Activated naive CD8-positive, alpha-beta T cell (primary cell): ENCODE data around the gene FN3K.

ENCODE experiments used
- H3K27ac Mint-ChIP-seq: one replicate; pipeline ENCODE4 v1.8.0; 2021; ENCODE audit warnings: mixed read lengths
- H3K27me3 Mint-ChIP-seq: one replicate; pipeline ENCODE4 v1.8.0; 2021; ENCODE audit warnings: mixed read lengths
- H3K36me3 Mint-ChIP-seq: one replicate; pipeline ENCODE4 v1.8.0; 2021; ENCODE audit warnings: mixed read lengths
- H3K4me1 Mint-ChIP-seq: one replicate; pipeline ENCODE4 v1.8.0; 2021; ENCODE audit warnings: low read depth, mixed read lengths
- H3K4me3 Mint-ChIP-seq: one replicate; pipeline ENCODE4 v1.8.0; 2021; ENCODE audit warnings: mild to moderate bottlenecking, mixed read lengths
- H3K9me3 Mint-ChIP-seq: one replicate; pipeline ENCODE4 v1.8.0; 2021; ENCODE audit warnings: low read depth, mixed read lengths

FN3K gene

DNA sequence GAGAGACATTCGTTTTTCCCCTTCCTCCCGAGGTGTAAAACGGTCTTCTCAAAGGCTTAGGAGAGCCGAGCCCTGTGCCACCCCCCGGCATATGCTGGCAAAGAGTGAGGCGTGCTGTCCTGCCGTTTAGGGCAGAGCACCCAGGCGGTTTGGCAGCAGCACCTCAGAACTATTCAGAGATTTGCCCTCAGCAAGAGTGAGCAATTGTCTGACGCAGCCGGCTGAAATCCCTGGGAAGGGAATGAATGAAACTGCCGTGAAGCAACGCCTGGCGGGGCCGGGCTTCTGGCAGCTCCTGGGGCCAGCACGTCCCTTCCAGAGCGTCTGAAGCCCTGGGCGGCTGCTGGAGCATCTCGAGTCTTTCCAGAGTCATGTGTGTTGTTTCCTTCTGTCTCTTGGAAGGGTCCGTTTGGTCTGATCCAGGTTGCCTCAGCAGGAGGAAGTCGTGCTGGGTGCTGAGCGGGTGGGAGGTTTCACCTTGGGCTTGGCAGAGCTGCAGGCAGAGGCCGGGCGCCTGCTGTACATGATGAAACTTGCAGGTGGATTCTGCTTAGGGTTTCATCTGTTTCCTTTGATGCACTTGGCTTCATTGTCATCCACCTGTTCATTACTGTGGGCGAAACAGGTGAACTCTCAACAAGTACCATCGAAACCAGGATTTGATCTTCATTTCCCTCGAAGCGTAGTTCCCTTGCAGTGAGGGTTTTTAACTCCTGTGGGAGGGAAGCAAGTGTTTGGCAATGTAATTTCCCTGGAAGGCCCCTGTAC is 51.9 kb downstream of the FN3K start:
- Mint-ChIP-seq H3K9me3 (no peaks in the 10 kb centered on the region), H3K4me3 (no peak overlapping the region), H3K27me3 (no peaks in the 10 kb centered on the region), H3K36me3 (no peaks in the 10 kb centered on the region), H3K4me1 (no peaks in the 10 kb centered on the region), H3K27ac (no peak overlapping the region)

GRCh38 chr17:82788206-82789001 is 53.0 kb downstream of the FN3K start:
- H3K27me3 Mint-ChIP-seq, result no peaks in the 10 kb centered on the region
- no peak overlapping the region for H3K27ac Mint-ChIP-seq
- H3K4me3 Mint-ChIP-seq, result no peak overlapping the region
- no peaks in the 10 kb centered on the region for H3K36me3 Mint-ChIP-seq
- no peaks in the 10 kb centered on the region for H3K9me3 Mint-ChIP-seq
- peaks cover 3% of the 10 kb centered on the region for H3K4me1 Mint-ChIP-seq

DNA sequence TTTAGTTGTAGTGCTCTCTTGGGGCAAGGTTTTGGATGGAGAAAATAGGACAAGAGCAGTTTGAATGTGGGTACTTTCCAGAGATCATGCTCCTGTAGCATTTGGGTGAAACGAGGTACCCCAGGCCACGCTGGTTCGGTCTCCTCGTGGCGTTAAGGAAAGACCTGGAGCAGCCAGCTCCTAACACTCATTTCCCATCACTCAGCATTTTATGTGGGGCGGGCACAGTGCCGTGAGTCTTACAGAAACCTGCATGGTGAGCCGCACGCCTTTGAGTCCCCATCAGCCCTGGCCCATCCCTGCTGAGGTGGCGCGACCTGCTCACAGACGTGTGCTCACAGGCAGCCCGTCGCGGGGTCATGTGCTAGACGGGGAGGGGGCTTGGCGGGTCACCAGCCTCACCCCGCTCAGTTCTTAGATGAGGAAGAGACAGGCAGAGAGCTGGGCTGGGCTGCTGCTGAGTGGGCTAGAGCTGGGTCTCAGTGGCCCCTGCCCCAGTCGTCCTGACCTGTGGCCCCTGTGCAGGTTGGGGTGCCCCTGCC is 53.7 kb downstream of the FN3K start:
- Mint-ChIP-seq H3K4me3 (no peak overlapping the region), H3K36me3 (no peaks in the 10 kb centered on the region), H3K27me3 (no peaks in the 10 kb centered on the region), H3K27ac (no peak overlapping the region), H3K9me3 (no peaks in the 10 kb centered on the region), H3K4me1 (peaks cover 3% of the 10 kb centered on the region)

DNA sequence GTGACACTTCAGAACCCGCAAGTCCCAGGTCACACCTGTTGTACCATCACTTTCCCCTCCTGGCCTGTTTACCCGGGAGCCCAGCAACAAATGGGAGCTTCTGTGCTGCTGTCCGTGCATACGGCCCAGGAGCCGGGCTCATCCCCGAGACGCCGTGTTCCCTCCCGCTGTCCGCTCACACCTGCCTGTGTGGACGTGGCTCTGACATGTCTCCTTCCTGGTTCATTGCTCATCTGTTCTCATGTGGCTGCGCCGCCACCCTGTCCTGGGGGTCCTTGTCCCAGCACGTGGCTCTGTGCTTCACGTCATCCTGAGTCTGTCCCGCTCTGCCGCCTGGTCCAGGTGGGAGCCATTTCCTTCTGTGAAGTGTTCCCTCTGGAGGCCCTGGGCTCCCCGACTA is 54.4 kb downstream of the FN3K start:
- H3K4me1 Mint-ChIP-seq, result peaks cover 3% of the 10 kb centered on the region
- H3K36me3 Mint-ChIP-seq, result no peaks in the 10 kb centered on the region
- no peak overlapping the region for H3K27ac Mint-ChIP-seq
- no peaks in the 10 kb centered on the region for H3K27me3 Mint-ChIP-seq
- H3K4me3 Mint-ChIP-seq, result no peak overlapping the region
- no peaks in the 10 kb centered on the region for H3K9me3 Mint-ChIP-seq

GRCh38 chr17:82790391-82790790 is 55.0 kb downstream of the FN3K start:
- no peaks in the 10 kb centered on the region for H3K36me3 Mint-ChIP-seq

GRCh38 chr17:82791532-82791931 is 56.1 kb downstream of the FN3K start:
- no peaks in the 10 kb centered on the region for H3K27me3 Mint-ChIP-seq
- no peaks in the 10 kb centered on the region for H3K9me3 Mint-ChIP-seq
- H3K27ac Mint-ChIP-seq, result no peak overlapping the region
- H3K4me1 Mint-ChIP-seq, result peaks cover 3% of the 10 kb centered on the region
- no peaks in the 10 kb centered on the region for H3K36me3 Mint-ChIP-seq
- no peak overlapping the region for H3K4me3 Mint-ChIP-seq

More at GRCh38 chr17:82790391-82790790, 55.0 kb downstream of the FN3K start:
- Mint-ChIP-seq H3K4me3 (no peak overlapping the region), H3K9me3 (no peaks in the 10 kb centered on the region), H3K27ac (no peak overlapping the region), H3K4me1 (peaks cover 3% of the 10 kb centered on the region), H3K27me3 (no peaks in the 10 kb centered on the region)

DNA sequence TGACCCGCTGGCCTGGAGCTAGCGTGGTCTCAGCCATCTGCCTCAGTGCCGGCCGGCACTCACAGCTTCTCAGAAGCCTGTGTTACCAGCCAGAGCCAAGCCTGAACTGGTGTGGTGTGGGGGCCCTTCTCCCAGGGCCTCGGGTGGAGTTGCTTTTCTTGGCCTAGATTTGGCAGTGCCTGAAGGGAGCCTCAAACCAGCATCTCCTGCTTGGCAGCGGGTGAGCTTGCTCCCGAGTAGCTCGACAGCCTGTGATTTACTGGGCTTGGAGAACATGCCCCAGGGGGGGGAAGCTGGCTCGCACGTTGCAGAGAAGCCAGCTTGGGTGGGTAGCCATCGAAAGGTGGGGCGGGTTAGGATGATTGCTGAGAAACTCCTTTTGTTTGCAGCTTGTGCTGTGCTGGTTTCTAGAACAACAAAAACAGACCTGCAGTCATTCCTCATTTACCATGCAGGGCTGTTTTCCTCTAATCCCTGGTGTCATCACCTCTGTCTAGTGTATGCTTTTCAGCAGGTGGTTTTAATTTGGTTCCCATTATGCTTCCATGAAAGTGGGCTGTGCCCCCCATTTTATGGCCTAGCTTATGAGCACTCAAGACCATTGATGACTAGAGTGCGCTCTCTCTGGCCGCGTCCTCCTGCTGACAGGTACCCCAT is 58.7 kb downstream of the FN3K start:
- Mint-ChIP-seq H3K4me3 (no peak overlapping the region), H3K27ac (no peak overlapping the region), H3K4me1 (peaks cover 3% of the 10 kb centered on the region), H3K9me3 (no peaks in the 10 kb centered on the region), H3K27me3 (no peaks in the 10 kb centered on the region), H3K36me3 (no peaks in the 10 kb centered on the region)

GRCh38 chr17:82794781-82795482 is 59.5 kb downstream of the FN3K start:
- H3K27ac Mint-ChIP-seq, result no peak overlapping the region
- no peak overlapping the region for H3K4me3 Mint-ChIP-seq
- H3K4me1 Mint-ChIP-seq, result peaks cover 3% of the 10 kb centered on the region
- no peaks in the 10 kb centered on the region for H3K27me3 Mint-ChIP-seq
- H3K9me3 Mint-ChIP-seq, result no peaks in the 10 kb centered on the region
- H3K36me3 Mint-ChIP-seq, result no peaks in the 10 kb centered on the region

DNA sequence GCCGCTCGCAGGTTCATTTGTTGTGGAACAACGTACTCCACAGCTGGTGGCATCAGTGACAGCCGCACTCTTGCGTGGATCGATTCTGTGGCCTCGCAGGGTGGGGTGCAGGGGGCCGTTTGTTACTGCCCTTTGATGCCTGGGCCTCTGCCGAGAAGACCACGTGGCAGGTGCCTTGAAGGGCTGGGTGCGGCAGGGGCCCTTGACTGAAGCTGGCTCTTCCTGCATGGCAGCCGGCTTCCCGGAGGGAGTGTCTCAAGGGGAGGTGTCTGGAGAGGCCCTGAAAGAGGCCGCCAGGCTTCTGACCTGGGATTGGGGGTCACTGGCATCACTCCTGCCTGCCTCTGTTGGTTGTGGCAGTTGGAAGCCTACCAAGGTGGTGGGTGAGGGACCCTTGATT is 60.2 kb downstream of the FN3K start:
- Mint-ChIP-seq H3K27me3 (no peaks in the 10 kb centered on the region), H3K4me1 (peaks cover 3% of the 10 kb centered on the region)

DNA sequence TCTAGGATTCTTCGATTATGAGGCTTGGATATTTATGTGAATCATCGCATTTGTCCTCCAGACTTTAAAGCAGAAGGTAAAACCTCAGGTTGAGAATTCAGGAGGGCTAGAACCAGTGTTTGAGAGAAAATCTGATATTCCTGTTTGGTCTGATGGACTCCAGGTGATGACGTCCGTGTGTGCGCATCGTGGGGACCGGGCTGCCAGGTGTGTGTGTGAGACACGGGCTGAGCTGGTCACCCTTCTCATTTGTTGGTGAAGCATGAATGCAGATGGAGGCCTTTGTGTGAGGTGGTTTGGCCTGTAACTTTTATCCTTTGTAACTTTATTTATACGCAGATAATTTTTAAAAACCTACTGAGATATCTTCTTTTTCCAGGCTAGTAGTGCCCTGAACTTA is 61.6 kb downstream of the FN3K start:
- Mint-ChIP-seq H3K9me3 (no peaks in the 10 kb centered on the region), H3K27ac (no peak overlapping the region), H3K36me3 (peaks cover 2% of the 10 kb centered on the region), H3K27me3 (no peaks in the 10 kb centered on the region), H3K4me3 (no peak overlapping the region), H3K4me1 (peaks cover 3% of the 10 kb centered on the region)

More for the DNA sequence above, 60.2 kb downstream of the FN3K start:
- no peak overlapping the region for H3K4me3 Mint-ChIP-seq
- H3K27ac Mint-ChIP-seq, result no peak overlapping the region
- H3K36me3 Mint-ChIP-seq, result no peaks in the 10 kb centered on the region
- H3K9me3 Mint-ChIP-seq, result no peaks in the 10 kb centered on the region

DNA sequence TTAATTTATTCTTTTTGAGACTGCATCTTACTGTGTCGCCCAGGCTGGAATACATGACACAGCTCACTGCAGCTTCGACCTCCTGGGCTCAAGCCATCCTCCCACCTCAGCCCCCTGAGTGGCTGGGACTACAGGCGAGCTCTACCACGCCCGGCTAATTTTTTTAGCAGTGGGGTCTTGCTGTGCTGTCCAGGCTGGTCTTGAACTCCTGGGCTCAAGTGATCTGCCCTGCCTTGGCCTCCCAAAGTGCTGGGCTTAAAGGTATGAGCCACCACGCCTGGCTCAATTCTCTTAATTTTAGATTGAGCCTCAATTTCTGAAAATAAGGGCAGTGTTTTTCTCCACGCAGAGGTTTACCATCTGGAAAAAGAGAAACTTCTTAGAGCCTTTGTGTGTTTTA is 63.3 kb downstream of the FN3K start:
- Mint-ChIP-seq H3K4me1 (peaks cover 5% of the 10 kb centered on the region), H3K27me3 (no peaks in the 10 kb centered on the region), H3K9me3 (no peaks in the 10 kb centered on the region), H3K36me3 (peaks cover 2% of the 10 kb centered on the region), H3K4me3 (no peak overlapping the region), H3K27ac (no peak overlapping the region)

DNA sequence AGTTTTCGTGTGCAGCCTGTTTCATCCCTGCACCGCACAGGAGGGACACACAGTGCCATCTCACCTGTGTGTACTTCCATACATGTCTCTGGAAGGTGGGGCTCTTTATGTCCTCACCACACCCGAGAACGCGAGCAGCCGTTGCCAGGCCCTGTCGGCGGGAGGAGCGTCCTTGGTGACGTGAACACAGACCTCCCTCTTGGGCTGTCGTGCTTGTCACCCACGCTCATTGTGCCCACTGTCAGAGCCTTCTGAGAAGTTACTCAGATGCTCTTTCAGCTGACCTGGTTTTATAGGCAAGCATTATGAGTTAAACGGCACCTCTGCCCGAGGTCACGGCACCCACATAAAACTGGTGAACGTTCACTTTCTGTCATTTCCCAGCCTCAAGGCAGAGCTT is 64.2 kb downstream of the FN3K start:
- no peak overlapping the region for H3K27ac Mint-ChIP-seq
- peaks cover 2% of the 10 kb centered on the region for H3K36me3 Mint-ChIP-seq
- peaks cover 5% of the 10 kb centered on the region for H3K4me1 Mint-ChIP-seq
- no peaks in the 10 kb centered on the region for H3K9me3 Mint-ChIP-seq
- H3K4me3 Mint-ChIP-seq, result no peak overlapping the region
- H3K27me3 Mint-ChIP-seq, result no peaks in the 10 kb centered on the region
